IPS-20b (cell line): ENCODE data around the gene CRTAC1.

Experiments used
- H3K27ac ChIP-seq: one replicate; pipeline ENCODE4 v1.5.1; 2013; ENCODE audit warnings: low read length
- H3K27me3 ChIP-seq: 2 replicates; pipeline ENCODE4 v1.6.1; 2013; ENCODE audit warnings: mild to moderate bottlenecking, low read length, inconsistent platforms; ENCODE audit not compliant: insufficient read depth
- H3K36me3 ChIP-seq: 2 replicates; pipeline ENCODE4 v1.6.1; 2013; ENCODE audit warnings: low read depth, mild to moderate bottlenecking, inconsistent platforms, low read length, moderate library complexity; ENCODE audit not compliant: insufficient read depth
- H3K4me1 ChIP-seq: 2 replicates; pipeline ENCODE4 v1.6.1; 2013; ENCODE audit warnings: mild to moderate bottlenecking, control low read depth, inconsistent platforms, low read length, moderate library complexity; ENCODE audit not compliant: insufficient read depth
- H3K4me3 ChIP-seq: 2 replicates; pipeline ENCODE4 v1.5.1; 2013; ENCODE audit warnings: mild to moderate bottlenecking, low read length, inconsistent platforms
- H3K9ac ChIP-seq: 2 replicates; pipeline ENCODE4 v1.6.1; 2013; ENCODE audit warnings: low read depth, mild to moderate bottlenecking, inconsistent platforms, low read length, moderate library complexity
- H3K9me3 ChIP-seq: 2 replicates; pipeline ENCODE4 v1.6.1; 2013; ENCODE audit warnings: mild to moderate bottlenecking, low read depth, low read length, inconsistent platforms; ENCODE audit not compliant: insufficient read depth

Gene CRTAC1

GRCh38 chr10:97920865-97921264 is 109.6 kb downstream of the CRTAC1 start:
- peaks cover 13% of the 10 kb centered on the region for H3K27me3 ChIP-seq
- H3K4me1 ChIP-seq = no peaks in the 10 kb centered on the region

GRCh38 chr10:97919012-97919411 is 111.4 kb downstream of the CRTAC1 start:
- H3K36me3 ChIP-seq = no peaks in the 10 kb centered on the region

More at GRCh38 chr10:97920865-97921264, 109.6 kb downstream of the CRTAC1 start:
- H3K9me3 ChIP-seq = no peaks in the 10 kb centered on the region
- H3K9ac ChIP-seq = no peak overlapping the region
- H3K4me3 ChIP-seq = no peak overlapping the region
- no peaks in the 10 kb centered on the region for H3K36me3 ChIP-seq
- no peak overlapping the region for H3K27ac ChIP-seq

GRCh38 chr10:97916586-97916985 is 113.8 kb downstream of the CRTAC1 start:
- H3K27ac ChIP-seq = no peak overlapping the region
- peaks cover 27% of the 10 kb centered on the region for H3K27me3 ChIP-seq
- H3K9ac ChIP-seq = no peak overlapping the region
- H3K9me3 ChIP-seq = no peaks in the 10 kb centered on the region
- no peaks in the 10 kb centered on the region for H3K4me1 ChIP-seq
- no peaks in the 10 kb centered on the region for H3K36me3 ChIP-seq
- H3K4me3 ChIP-seq = no peak overlapping the region

More at GRCh38 chr10:97919012-97919411, 111.4 kb downstream of the CRTAC1 start:
- Histone ChIP-seq H3K9me3 (no peaks in the 10 kb centered on the region), H3K4me3 (no peak overlapping the region), H3K27me3 (peaks cover 22% of the 10 kb centered on the region), H3K27ac (no peak overlapping the region), H3K9ac (no peak overlapping the region), H3K4me1 (no peaks in the 10 kb centered on the region)

GRCh38 chr10:97915346-97916131 is 114.9 kb downstream of the CRTAC1 start:
- Histone ChIP-seq H3K4me1 (no peaks in the 10 kb centered on the region), H3K27ac (no peak overlapping the region), H3K36me3 (no peaks in the 10 kb centered on the region), H3K9ac (no peak overlapping the region), H3K4me3 (no peak overlapping the region), H3K27me3 (peaks cover 27% of the 10 kb centered on the region), H3K9me3 (no peaks in the 10 kb centered on the region)

GRCh38 chr10:97914837-97915211 is 115.6 kb downstream of the CRTAC1 start:
- Histone ChIP-seq H3K27ac (no peak overlapping the region), H3K9ac (no peak overlapping the region), H3K4me3 (no peak overlapping the region), H3K27me3 (peaks cover 27% of the 10 kb centered on the region), H3K9me3 (no peaks in the 10 kb centered on the region), H3K4me1 (no peaks in the 10 kb centered on the region), H3K36me3 (no peaks in the 10 kb centered on the region)

GRCh38 chr10:97914171-97914836 is 116.1 kb downstream of the CRTAC1 start:
- Histone ChIP-seq H3K9ac (no peak overlapping the region), H3K27ac (no peak overlapping the region), H3K36me3 (no peaks in the 10 kb centered on the region), H3K4me3 (no peak overlapping the region), H3K4me1 (no peaks in the 10 kb centered on the region), H3K9me3 (no peaks in the 10 kb centered on the region), H3K27me3 (peaks cover 27% of the 10 kb centered on the region)

GRCh38 chr10:97913614-97914013 is 116.8 kb downstream of the CRTAC1 start:
- H3K9me3 ChIP-seq = no peaks in the 10 kb centered on the region
- no peak overlapping the region for H3K9ac ChIP-seq
- peaks cover 27% of the 10 kb centered on the region for H3K27me3 ChIP-seq
- no peak overlapping the region for H3K27ac ChIP-seq
- H3K36me3 ChIP-seq = no peaks in the 10 kb centered on the region
- no peak overlapping the region for H3K4me3 ChIP-seq
- H3K4me1 ChIP-seq = no peaks in the 10 kb centered on the region

- no peak overlapping the region for H3K27ac ChIP-seq
- no peaks in the 10 kb centered on the region for H3K4me1 ChIP-seq
- H3K9ac ChIP-seq = no peak overlapping the region
- no peaks in the 10 kb centered on the region for H3K9me3 ChIP-seq
- H3K4me3 ChIP-seq = no peak overlapping the region
- peaks cover 27% of the 10 kb centered on the region for H3K27me3 ChIP-seq
- H3K36me3 ChIP-seq = no peaks in the 10 kb centered on the region
These were observed 117.2 kb downstream of the CRTAC1 start for GRCh38 chr10:97913193-97913592.

- Histone ChIP-seq H3K36me3 (no peaks in the 10 kb centered on the region), H3K4me1 (no peaks in the 10 kb centered on the region), H3K9me3 (no peaks in the 10 kb centered on the region), H3K27me3 (peaks cover 18% of the 10 kb centered on the region), H3K9ac (no peak overlapping the region), H3K4me3 (no peak overlapping the region), H3K27ac (no peak overlapping the region)
These were observed 119.2 kb downstream of the CRTAC1 start for GRCh38 chr10:97911217-97911616.

- Histone ChIP-seq H3K27ac (no peak overlapping the region), H3K27me3 (peaks cover 12% of the 10 kb centered on the region), H3K9me3 (no peaks in the 10 kb centered on the region), H3K4me1 (no peaks in the 10 kb centered on the region), H3K9ac (no peak overlapping the region), H3K36me3 (no peaks in the 10 kb centered on the region), H3K4me3 (no peak overlapping the region)
These were observed 119.8 kb downstream of the CRTAC1 start for GRCh38 chr10:97910661-97911060.

GRCh38 chr10:97907830-97908229 is 122.6 kb downstream of the CRTAC1 start:
- Histone ChIP-seq H3K4me1 (0 out of 2 replicates have a peak, but pooled peaks cover 2% of the 10 kb centered on the region), H3K27ac (no peak overlapping the region), H3K9ac (no peak overlapping the region), H3K36me3 (no peaks in the 10 kb centered on the region), H3K4me3 (no peak overlapping the region), H3K27me3 (no peaks in the 10 kb centered on the region; the same call in 1 of the 2 replicates), H3K9me3 (no peaks in the 10 kb centered on the region)

GRCh38 chr10:97907211-97907610 is 123.2 kb downstream of the CRTAC1 start:
- no peak overlapping the region for H3K27ac ChIP-seq
- no peaks in the 10 kb centered on the region for H3K9me3 ChIP-seq
- H3K4me3 ChIP-seq = no peak overlapping the region
- no peak overlapping the region for H3K9ac ChIP-seq
- H3K4me1 ChIP-seq = 0 out of 2 replicates have a peak, but pooled peaks cover 2% of the 10 kb centered on the region
- H3K27me3 ChIP-seq = no peaks in the 10 kb centered on the region; the same call in 1 of the 2 replicates
- H3K36me3 ChIP-seq = no peaks in the 10 kb centered on the region
